ENCODE results near the gene EFNA5.

EFNA5 gene

GRCh38 chr5:107567901-107568671, 102.7 kb downstream of the EFNA5 start:
- no peak for DNase-seq

DNA sequence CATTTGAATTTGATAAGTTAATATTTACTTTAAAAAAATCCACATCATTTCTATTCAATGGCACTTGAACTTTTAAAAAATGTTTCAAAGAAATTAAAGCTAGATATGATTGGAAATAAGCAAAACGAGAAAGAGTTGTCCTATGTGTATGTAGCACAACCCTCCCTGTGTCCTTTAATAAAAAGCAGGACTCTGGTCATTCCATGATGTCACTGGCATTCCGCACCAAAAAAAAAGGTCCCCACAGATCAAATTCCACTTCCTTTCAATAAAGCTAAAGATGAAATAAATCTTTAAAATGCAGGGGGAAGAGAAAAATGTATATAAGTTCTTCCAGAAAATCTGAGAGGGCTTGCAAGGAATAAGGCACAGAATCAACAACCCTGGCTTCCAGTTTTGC, 103.8 kb downstream of the EFNA5 start:
- no peak for DNase-seq

DNA sequence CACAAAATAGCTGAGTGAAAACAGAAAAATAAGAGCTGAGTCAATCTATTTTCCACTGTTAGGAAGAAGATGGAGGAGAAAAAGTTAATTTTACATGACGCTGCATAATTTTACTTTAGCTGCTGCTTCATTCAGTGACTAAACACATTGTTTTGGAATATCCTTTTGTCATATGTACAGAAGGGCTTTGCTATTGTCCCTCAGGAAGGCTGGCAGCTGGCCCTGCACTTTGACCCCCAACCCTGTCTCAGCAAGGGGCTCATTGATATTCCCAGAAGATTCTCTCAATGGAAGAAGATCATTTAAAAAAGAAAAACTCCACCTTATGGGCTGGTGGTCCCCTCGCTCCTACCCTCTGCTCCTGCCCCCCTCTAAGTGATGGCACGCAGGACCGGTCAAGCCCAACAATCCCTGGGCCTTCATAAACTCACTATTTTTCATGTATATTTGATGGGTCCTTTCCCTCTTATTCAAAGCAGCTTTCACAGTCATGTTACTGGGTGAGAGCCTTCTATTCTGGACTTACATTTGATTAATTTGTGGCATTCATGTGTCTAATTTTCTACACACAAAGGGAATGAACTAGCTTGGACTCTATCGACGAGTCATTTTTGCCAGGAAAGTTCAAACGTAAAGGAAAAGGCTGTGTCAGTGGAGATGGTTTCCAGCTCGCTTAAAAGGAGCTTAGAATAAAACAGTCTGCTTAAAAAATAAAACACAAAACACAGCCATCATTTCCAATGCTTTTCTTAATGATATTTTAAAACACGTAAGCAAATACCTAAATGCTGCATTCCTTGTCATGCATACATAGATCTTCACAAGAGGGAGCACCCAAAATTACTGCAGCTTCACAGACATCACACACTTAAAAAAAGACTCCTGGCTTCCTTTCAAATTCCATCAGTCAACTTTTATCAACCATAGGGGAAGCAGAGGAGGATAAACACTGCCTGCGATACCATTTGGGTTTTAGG, 104.7 kb downstream of the EFNA5 start:
- no peak for DNase-seq

DNA sequence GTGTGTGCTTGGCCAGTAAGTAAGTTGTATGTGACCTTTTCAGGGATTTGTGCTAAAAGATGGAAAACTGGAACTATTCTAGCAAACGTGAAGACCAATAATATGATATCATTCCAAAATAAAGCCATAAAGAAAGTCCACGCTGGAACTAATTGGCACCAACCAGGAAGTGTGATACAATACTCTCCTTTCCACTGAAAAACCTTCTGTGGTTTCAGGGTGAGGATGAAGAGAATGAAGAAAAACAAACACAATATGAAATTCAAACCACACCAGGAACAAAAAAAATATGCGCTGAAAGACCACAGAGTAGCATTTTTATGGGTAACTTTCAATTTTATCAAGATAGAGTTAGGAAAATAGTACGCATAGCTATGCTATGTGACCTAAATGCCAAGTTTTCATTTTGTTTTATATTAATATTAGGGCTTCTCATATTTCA, 105.8 kb downstream of the EFNA5 start:
- DNase-seq, result no peak

- DNase-seq, result no peak
Measured at GRCh38 chr5:107563959-107564544, 106.7 kb downstream of the EFNA5 start.

DNA sequence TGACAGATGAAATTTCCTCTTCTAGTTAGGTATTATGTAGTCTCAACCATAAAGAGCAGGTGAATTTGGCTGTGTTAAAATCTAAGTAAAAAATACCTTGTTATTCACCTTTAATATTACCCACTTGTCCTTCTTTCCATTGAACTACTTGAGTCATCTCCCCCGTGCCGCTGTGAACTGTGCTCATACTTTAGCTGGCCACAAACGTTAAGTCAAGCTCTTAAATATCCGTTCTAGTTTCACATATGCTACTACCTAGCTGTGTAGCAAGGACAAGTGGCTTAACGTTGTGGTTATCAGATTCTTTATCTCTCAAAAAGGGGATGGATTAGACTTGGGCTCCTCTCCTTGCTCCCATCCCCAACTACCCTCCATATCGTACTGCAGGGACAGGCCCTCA, 110.4 kb downstream of the EFNA5 start:
- DNase-seq, result no peak

DNA sequence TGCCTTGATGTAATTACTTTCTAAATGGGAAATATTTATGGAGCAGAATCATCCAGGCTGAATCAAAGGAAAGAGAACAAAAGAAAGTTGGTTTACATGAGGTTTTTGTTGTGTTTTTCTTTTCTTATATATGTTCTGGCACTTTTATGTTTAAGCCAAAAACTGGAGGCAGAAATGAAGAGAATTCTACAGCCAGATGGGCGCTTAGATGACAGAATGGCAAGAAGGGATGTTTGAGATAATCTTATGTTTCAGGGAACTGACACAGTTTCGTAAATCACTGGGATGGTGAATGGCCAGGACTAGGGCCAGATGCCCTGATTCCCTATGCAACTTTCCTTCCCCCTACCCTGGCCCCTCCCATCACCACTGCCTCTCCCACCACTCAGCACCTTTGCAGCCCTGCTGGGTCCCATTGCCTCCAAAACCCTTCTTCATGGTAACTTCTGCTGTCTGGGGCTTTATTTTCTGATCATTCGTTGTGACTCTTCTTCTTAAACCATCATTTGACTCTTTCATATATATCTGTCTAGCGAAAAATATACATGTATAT, 111.8 kb downstream of the EFNA5 start:
- DNase-seq, result no peak

DNA sequence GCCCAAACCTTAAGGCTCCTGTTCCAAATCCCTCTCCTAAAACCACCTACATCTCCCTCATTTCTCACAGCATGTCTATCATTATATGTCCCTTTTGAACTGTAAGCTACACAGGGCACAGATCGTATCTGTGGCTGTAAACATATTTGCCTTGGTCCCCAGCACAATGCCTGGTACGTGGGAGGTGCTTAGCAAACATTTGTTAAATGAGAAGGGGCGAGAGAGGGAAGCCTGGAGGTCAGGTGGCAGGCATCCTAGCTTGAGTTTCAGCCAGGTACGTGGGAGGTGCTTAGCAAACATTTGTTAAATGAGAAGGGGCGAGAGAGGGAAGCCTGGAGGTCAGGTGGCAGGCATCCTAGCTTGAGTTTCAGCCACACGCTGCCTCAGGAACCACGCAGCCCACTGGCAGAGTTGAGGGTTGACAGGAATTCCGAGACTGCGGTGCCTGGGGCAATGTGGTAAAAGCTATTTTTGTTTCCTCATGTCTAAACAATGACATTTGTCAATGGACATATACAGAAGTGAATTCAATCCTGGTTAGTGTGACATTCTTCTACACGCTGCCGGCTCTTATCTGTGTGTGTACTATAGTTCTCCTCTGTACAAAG, 113.6 kb downstream of the EFNA5 start:
- no peak for DNase-seq

GRCh38 chr5:107556575-107556974, 114.2 kb downstream of the EFNA5 start:
- no peak for DNase-seq

DNA sequence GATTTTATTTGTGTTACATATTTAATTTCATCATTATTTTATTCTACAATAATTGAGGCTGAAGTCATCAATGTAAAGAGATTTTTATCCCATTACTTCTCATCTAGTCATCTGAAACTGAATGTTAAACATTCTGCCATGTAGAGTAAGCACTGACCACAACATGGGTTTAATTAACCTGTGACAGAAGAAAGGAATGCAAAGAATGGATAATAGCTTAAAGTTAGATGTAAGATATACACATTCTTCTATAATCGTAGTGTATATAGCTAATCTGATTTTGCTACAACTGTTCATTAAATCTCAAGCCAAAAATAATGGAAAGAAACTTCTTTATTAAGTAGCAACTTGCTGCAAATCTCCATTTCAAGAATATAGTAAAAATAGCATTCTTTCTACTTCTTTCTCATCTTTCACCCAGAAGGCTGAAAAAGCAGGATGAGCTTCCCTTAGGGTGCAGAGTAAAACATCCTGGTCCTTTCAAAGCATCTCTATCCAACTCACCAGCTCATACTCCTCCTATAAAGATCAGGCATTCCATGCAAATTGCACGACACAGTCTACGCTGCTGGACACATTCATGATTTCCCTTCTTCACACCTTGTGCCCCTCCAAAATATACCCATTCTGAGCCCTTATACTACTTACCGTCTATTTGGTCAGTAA, 115.2 kb downstream of the EFNA5 start:
- no peak for DNase-seq

GRCh38 chr5:107554776-107555424, 115.8 kb downstream of the EFNA5 start:
- DNase-seq, result no peak

- DNase-seq, result no peak
Measured at GRCh38 chr5:107553117-107553555, 117.6 kb downstream of the EFNA5 start.

DNA sequence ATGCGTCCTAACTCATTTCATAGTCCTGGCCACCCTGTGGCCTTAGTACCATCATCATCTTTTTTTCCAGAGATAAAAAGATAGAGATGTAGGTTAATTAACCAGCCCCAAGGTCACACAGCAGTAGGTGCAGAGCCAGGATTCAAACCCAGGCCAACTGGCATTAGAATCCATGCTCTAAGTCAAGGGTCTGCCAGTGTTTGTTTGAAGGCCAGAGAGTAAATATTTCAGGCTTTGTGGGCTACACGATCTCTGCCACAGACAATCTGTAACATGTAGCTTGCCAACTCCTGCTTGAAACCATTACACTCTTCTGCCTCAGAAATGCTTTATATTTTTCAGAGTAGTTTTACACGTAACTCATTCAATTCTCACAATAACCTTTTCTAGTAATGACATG, 119.6 kb downstream of the EFNA5 start:
- DNase-seq, result no peak

GRCh38 chr5:107549567-107549966, 121.2 kb downstream of the EFNA5 start:
- no peak for DNase-seq

DNA sequence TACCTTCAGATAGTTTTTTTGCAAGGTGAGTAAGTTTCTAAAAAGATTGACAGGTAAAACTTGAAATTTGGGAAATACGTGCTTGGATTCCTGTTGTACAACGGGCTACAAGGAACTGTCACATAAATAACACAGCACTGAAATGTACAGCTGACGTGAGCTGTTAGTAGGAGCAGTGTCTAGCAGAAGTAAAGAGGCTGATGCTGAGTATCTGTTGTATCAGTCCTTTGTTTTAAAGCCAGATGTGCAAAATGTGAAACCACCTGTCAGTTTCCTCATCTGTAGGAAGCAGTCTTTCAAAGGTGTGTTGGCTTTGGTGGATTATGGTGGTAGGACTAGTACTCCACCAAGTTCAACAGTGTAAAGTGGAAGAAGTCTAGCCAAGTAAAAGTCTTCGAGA, 122.3 kb downstream of the EFNA5 start:
- DNase-seq, result no peak

DNA sequence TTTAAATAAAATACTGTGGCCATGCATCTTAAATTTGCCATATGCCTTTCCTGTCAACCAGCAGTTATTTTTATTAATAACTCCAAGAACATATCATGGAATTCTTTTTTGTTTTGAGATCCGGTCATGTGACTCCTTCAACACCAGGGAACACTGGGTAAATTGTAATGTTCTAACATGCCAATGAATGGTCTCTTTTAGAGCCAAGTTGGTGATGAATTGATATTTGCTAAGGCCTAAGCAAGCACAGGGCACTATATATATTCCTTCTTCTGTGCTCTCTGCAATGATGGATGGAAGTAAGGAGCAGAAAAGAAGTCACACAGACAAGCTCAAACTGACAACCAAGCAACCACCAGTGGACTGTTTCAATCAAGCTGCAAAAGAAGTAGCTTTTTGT, 124.0 kb downstream of the EFNA5 start:
- no peak for DNase-seq

DNA sequence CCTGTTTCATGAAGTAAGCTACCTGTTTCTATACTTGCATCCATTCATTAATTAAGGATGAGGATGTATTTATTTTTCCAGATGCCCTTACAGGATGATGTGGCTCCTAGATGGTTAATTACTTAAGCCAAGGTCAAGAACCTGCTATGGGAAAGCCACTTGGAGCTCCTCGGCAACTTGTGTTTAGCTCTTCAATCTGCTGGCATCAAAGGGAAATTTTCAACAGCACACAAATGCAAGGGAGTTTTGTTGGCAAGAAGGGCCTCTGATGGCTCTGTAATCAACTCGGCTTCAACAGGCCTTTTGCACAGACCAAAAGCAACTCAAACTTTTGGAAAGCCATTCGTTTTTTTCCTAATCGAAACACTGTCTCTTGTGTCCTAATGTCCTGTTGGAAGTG, 125.3 kb downstream of the EFNA5 start:
- no peak for DNase-seq

DNA sequence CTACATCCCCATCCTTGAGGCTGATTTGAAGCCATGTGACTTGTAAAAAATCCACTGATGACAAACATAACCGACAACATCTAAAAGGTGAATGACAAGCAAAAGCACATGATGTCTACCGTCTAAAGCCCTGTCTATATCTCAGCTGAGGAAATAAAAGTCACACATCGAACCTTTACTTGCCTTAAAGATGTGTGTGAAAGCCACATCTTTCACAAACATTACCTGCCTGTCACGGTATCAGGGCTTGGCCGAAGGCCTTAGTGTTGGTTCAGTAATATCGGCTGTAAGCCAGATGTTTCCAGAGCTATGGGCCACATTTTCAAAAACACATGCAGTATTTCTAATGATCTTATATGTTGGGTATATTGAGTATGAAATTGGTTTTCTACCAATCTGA, 125.8 kb downstream of the EFNA5 start:
- DNase-seq, result no peak

DNA sequence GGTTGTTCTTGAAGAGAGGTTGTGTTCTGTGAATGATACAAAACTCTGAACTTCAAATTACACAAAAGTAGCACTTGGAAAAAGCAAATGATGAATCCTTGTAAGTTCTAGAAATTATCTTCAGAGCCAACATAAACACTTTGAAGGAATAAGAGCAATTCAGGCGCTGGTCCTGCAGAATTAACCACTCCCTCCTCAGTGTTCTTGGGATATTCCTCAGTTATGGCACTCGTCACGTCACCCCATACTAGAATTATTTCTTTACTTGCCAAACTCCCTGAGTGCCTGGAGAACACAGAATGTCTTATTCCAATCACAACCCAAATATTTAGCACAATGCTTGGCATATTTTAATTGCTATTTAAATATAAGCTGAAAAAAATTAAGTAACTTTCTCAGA, 126.3 kb downstream of the EFNA5 start:
- no peak for DNase-seq

DNA sequence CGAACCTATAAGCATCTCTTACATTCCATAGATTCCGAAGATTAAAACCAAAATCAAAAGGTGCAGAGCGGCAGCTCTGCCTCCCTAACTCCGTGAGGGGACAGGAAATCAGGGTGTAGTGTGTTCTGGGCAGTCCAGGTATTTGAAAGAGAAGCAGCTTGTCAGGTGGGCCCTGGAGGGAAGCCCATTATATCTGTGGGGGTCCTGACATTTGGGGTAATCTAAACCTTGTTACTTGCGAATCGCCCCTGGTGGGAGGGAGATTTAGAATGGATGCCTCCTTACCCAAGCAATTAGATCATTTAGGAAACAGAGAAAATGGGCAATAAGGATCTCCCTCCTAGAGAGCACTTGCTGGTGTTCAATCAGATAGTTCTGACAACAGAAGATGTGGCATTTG, 126.9 kb downstream of the EFNA5 start:
- no peak for DNase-seq

DNA sequence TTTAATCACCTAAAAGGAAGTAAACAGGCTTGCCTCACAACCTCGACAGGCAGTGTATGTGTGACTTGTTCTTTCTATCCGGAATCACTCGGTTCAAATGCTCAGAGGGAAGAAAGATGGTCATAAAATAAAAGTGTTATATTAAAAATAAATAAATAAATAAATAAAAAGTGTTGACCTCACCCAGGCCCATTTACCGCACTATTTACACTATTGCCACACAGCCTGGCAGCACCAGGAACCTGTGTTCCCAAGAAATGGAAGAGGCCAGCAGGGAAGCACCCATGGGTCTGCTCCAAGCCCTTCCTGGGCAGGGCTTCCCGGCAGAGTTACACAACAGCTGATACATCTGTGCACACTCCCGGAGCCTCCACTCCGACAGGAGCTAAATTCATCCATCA, 127.9 kb downstream of the EFNA5 start:
- no peak for DNase-seq

DNA sequence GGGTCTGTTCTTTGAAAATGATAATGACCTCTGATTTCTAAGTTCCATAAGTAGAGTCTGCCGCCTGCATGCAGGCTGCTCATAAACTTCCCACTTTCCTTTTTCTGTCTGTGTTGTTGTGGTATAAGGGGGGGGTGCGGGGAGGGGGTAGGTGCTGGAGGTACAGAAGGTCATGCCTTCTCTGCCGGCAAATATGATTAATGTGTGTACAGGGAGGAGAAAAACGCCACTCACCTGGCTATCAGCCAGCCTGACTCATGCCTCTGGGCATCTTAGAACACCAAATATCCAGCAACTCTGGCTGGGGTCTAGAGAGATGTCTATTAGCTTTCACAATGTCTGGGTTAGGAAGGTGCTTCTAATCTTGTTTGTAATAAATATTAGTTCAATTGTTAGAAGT, 128.3 kb downstream of the EFNA5 start:
- DNase-seq, result no peak

Data from GF-D8 (cell line).